Gastroesophageal sphincter (tissue), 4 donors: ENCODE measurements around the gene TADA2A. TPM values are rescaled to one million over a fixed set of nuclear protein-coding genes. Genes with fewer than 3 reads are reported as not detected.

Source experiments
- ATAC-seq: fragments of 150-250 bp; one replicate; pipeline ENCODE4 v1.9.1; 2016; ENCODE audit warnings: mild to moderate bottlenecking, moderate library complexity
- H3K27ac ChIP-seq, 4 donors: fragments of 200-600 bp; sonication (generic) in 3 of 4; 1 replicate in 3 of 4; 2 replicates in 1 of 4; pipeline ENCODE4 v1.5.1; 2016 to 2019
- H3K27me3 ChIP-seq: fragments of 200-600 bp; sonication (generic); one replicate; pipeline ENCODE4 v1.5.1; 2019
- H3K36me3 ChIP-seq, 2 donors: fragments of 200-600 bp; sonication (generic); one replicate each; pipeline ENCODE4 v1.5.1; 2019; ENCODE audit warnings: control low read depth in 1 of 2
- H3K4me1 ChIP-seq, 3 donors: fragments of 200-600 bp; sonication (generic); 1 replicate in 2 of 3; 2 replicates in 1 of 3; pipeline ENCODE4 v1.5.1; 2016 to 2019; ENCODE audit warnings: control low read depth in 2 of 3
- H3K4me3 ChIP-seq, 2 donors: fragments of 200-600 bp; sonication (generic); one replicate each; pipeline ENCODE4 v1.5.1; 2019; ENCODE audit warnings: mild to moderate bottlenecking in 1 of 2, moderate library complexity in 1 of 2
- H3K9me3 ChIP-seq, 3 donors: fragments of 200-600 bp; sonication (generic); one replicate each; pipeline ENCODE4 v1.5.1; 2017 to 2019; ENCODE audit warnings: control low read depth in 2 of 3
- CTCF ChIP-seq, 4 experiments: fragments of 200-600 bp in 2 of 4; fragments of 450-650 bp in 2 of 4; sonication (generic) in 1 of 4; IDR thresholded peaks; one replicate each; pipeline ENCODE4 v1.5.1; 2017 to 2019; ENCODE audit warnings: antibody characterized with exemption in 4 of 4, mild to moderate bottlenecking in 2 of 4, moderate library complexity in 2 of 4
- EP300 ChIP-seq: sonication (generic); formaldehyde crosslinking; IDR thresholded peaks from one replicate; pipeline ENCODE4 v1.6.1; 2017; ENCODE audit warnings: antibody characterized with exemption, mild to moderate bottlenecking
- POLR2A ChIP-seq, 2 donors: fragments of 450-650 bp; IDR thresholded peaks; one replicate each; pipeline ENCODE4 v1.6.1; 2017; ENCODE audit warnings: antibody characterized with exemption in 2 of 2, mild to moderate bottlenecking in 2 of 2, moderate library complexity in 1 of 2
- POLR2AphosphoS5 ChIP-seq: sonication (generic); formaldehyde crosslinking; IDR thresholded peaks from one replicate; pipeline ENCODE4 v1.6.1; 2017; ENCODE audit warnings: antibody characterized with exemption
- WGBS, 2 donors: methylation state at CpG; one replicate each; pipeline ENCODE4 v1.1.5; 2018; ENCODE audit warnings: low coverage in 1 of 2; 5-methylcytosine and 5-hydroxymethylcytosine counted together
- total RNA-seq, 4 donors: library from RNA; depleted of rRNA; stranded (reverse); fragments of >200 nt; gene quantifications; one replicate each; pipeline ENCODE4 v1.1.0, GENCODE V29; 2016

The TADA2A gene
- total RNA-seq, 4 donors from 2014 or later: 17.5 to 21.5 (median 18.5) TPM

- Histone ChIP-seq H3K9me3 (no peaks in the 10 kb centered on the region), H3K27me3 (no peaks in the 10 kb centered on the region), H3K4me3 (no peak overlapping the region), H3K36me3 (peaks cover 0 to 93% of the 10 kb centered on the region in 2 donors), H3K27ac (no peak overlapping the region), H3K4me1 (no peaks in the 10 kb centered on the region)
- no peak for ATAC-seq
- 66 to 83% methylated on average over 4 to 7 of the region's 8 CpGs for WGBS, 2 donors
- no peak for TF ChIP-seq CTCF (IDR thresholded peaks at IDR 0.05)
- TF ChIP-seq POLR2AphosphoS5: no peak
- TF ChIP-seq POLR2A (IDR thresholded peaks at IDR 0.05): no peak
- no peak for TF ChIP-seq EP300
Measured at GRCh38 chr17:37523715-37524219, 117.1 kb downstream of the TADA2A start.

- Histone ChIP-seq H3K36me3 (peaks cover 2 to 94% of the 10 kb centered on the region in 2 donors), H3K9me3 (no peaks in the 10 kb centered on the region), H3K27ac (no peak overlapping the region), H3K4me3 (no peak overlapping the region), H3K4me1 (no peaks in the 10 kb centered on the region), H3K27me3 (no peaks in the 10 kb centered on the region)
- no peak for ATAC-seq
- TF ChIP-seq EP300 (no peak), CTCF (IDR thresholded peaks at IDR 0.05) (peak; percentile 14 to 47 (median 40))
- WGBS, 2 donors: 51 to 62% methylated on average over 4 to 5 of the region's 5 CpGs
Measured at GRCh38 chr17:37527249-37527851, 120.7 kb downstream of the TADA2A start.

Other genes starting within 250 kb of the TADA2A start
- not detected for gene C17orf78, start 30.9 kb upstream of the TADA2A start, total RNA-seq
- gene ACACA, start 50 bp upstream of the TADA2A start, total RNA-seq: 10 to 100 TPM; 40.5 to 64.1 (median 51.8) TPM
- 10 to 100 TPM; 11.8 to 46.0 (median 28.2) TPM for gene DUSP14, start 83.0 kb downstream of the TADA2A start, total RNA-seq
- 10 to 100 TPM; 11.9 to 29.9 (median 16.8) TPM for gene SYNRG, start 202.5 kb downstream of the TADA2A start, total RNA-seq
- 10 to 100 TPM; 16.4 to 29.9 (median 18.3) TPM for gene DDX52, start 236.6 kb downstream of the TADA2A start, total RNA-seq